A549 (cell line): ENCODE results near the gene MVK. TPM values are rescaled to one million over a fixed set of nuclear protein-coding genes. Genes with fewer than 3 reads are reported as not detected.

Source experiments
- ATAC-seq, 2 experiments: fragments of 200-7000 bp in 1 of 2; fragments of >200 bp in 1 of 2; cut with Nextera tagmentation in 1 of 2; cut with Tn5 transposase in 1 of 2; 3 replicates each; pipeline versions ENCODE4 v1.8.0 to v1.9.1; 2018 to 2020; ENCODE audit warnings: mild to moderate bottlenecking in 1 of 2, moderate library complexity in 1 of 2
- CTCF ChIA-PET: fragments of 300-600 bp; sonication (Branson Sonifier 250); formaldehyde crosslinking; extraction: SDS; loops from one replicate; lab custom pipeline; 2021; ENCODE audit warnings: antibody characterized with exemption, inconsistent platforms; lab: Yijun Ruan, JAX
- POLR2A ChIA-PET: fragments of 350-600 bp; formaldehyde crosslinking; extraction: SDS; loops from one replicate; lab custom pipeline; 2021; ENCODE audit warnings: antibody characterized with exemption, inconsistent platforms; lab: Yijun Ruan, JAX
- DNase-seq, 2 experiments: peaks; one replicate each; pipeline versions ENCODE4 v3.0.0 to v3.0.0-alpha.2; 2011 to 2016; ENCODE audit warnings: low read depth in 1 of 2, low spot score in 1 of 2
- FAIRE-seq: peaks from 2 replicates; lab custom pipeline; 2011; peaks lifted over from hg19 to GRCh38; lab: Jason Lieb, UNC
- H3K27ac ChIP-seq, 2 experiments: fragments of >200 bp; sonication (Bioruptor Twin); formaldehyde crosslinking; 3 replicates each; pipeline ENCODE4 v1.5.1; 2016 to 2017
- H3K4me1 ChIP-seq: fragments of >200 bp; sonication (Bioruptor Twin); formaldehyde crosslinking; 3 replicates; pipeline ENCODE4 v1.6.1; 2016
- H3K4me2 ChIP-seq: fragments of >200 bp; sonication (Bioruptor Twin); formaldehyde crosslinking; 3 replicates; pipeline ENCODE4 v1.6.1; 2016
- H3K4me3 ChIP-seq: fragments of >200 bp; sonication (Bioruptor Twin); formaldehyde crosslinking; 3 replicates; pipeline ENCODE4 v1.5.1; 2016
- H3K9me3 ChIP-seq: fragments of >200 bp; sonication (Bioruptor Twin); formaldehyde crosslinking; 3 replicates; pipeline ENCODE4 v1.6.1; 2016
- CEBPB ChIP-seq, 2 experiments: fragments of >200 bp in 1 of 2; sonication (Bioruptor Twin) in 1 of 2; formaldehyde crosslinking in 1 of 2; IDR thresholded peaks; 2 replicates each; pipeline ENCODE4 v1.6.1; 2012 to 2016
- CHD4 ChIP-seq: fragments of 200-600 bp; sonication (generic); IDR thresholded peaks from 2 replicates; pipeline ENCODE4 v1.6.1; 2016; ENCODE audit warnings: antibody characterized with exemption, mild to moderate bottlenecking, borderline replicate concordance
- CTCF ChIP-seq: fragments of >200 bp; sonication (Bioruptor Twin); formaldehyde crosslinking; IDR thresholded peaks from 3 replicates; pipeline ENCODE4 v1.5.1; 2016
- EHMT2 ChIP-seq: fragments of 200-600 bp; sonication (generic); IDR thresholded peaks from 2 replicates; pipeline ENCODE4 v1.6.1; 2016; ENCODE audit warnings: antibody characterized with exemption, low read depth, mild to moderate bottlenecking, moderate library complexity
- ESRRA ChIP-seq: fragments of 150-350 bp; IDR thresholded peaks from 2 replicates; pipeline ENCODE4 v1.6.1; 2014; ENCODE audit warnings: mild to moderate bottlenecking, low read length, borderline replicate concordance
- FOXS1 ChIP-seq: fragments of 250-450 bp; sonication (Bioruptor Pico); IDR thresholded peaks from 2 replicates; pipeline ENCODE4 v1.5.0; 2020; ENCODE audit warnings: mild to moderate bottlenecking, moderate library complexity
- HDAC2 ChIP-seq: fragments of 200-600 bp; sonication (generic); IDR thresholded peaks from 2 replicates; pipeline ENCODE4 v1.6.1; 2016
- HEYL ChIP-seq: fragments of 250-450 bp; sonication (Bioruptor Pico); IDR thresholded peaks from 2 replicates; pipeline ENCODE4 v1.8.0; 2021; ENCODE audit warnings: mild to moderate bottlenecking, moderate library complexity
- HMGXB4 ChIP-seq: fragments of 250-450 bp; sonication (Bioruptor Pico); IDR thresholded peaks from 2 replicates; pipeline ENCODE4 v1.5.0; 2021; ENCODE audit warnings: mild to moderate bottlenecking, moderate library complexity, borderline replicate concordance
- HOXA7 ChIP-seq: fragments of 250-450 bp; sonication (Bioruptor Pico); IDR thresholded peaks from 2 replicates; pipeline ENCODE4 v1.5.0; 2020; ENCODE audit warnings: mild to moderate bottlenecking, moderate library complexity
- HOXB5 ChIP-seq: fragments of 250-450 bp; sonication (Bioruptor Pico); IDR thresholded peaks from 2 replicates; pipeline ENCODE4 v1.5.0; 2020; ENCODE audit warnings: mild to moderate bottlenecking, moderate library complexity
- KDM1A ChIP-seq: fragments of 200-600 bp; sonication (generic); IDR thresholded peaks from 2 replicates; pipeline ENCODE4 v1.6.1; 2016; ENCODE audit warnings: low read depth, mild to moderate bottlenecking
- POLR2AphosphoS2 ChIP-seq: conservative IDR thresholded peaks from 2 replicates; pipeline ENCODE4 v1.6.1; 2012; ENCODE audit warnings: low read length, improper control_type of control experiment, inconsistent platforms
- RAD21 ChIP-seq, 2 experiments: fragments of >200 bp in 1 of 2; sonication (Bioruptor Twin) in 1 of 2; formaldehyde crosslinking in 1 of 2; IDR thresholded peaks in 1 of 2; conservative IDR thresholded peaks in 1 of 2; 2 replicates in 1 of 2; 3 replicates in 1 of 2; pipeline ENCODE4 v1.6.1; 2012 to 2018; ENCODE audit warnings: inconsistent platforms in 1 of 2
- SREBF2 ChIP-seq: fragments of 450-650 bp; IDR thresholded peaks from 2 replicates; pipeline ENCODE4 v1.6.1; 2014; ENCODE audit warnings: mild to moderate bottlenecking, moderate library complexity
- TFCP2L1 ChIP-seq: fragments of 250-450 bp; sonication (Bioruptor Pico); IDR thresholded peaks from 2 replicates; pipeline ENCODE4 v1.5.0; 2021; ENCODE audit warnings: mild to moderate bottlenecking
- USF2 ChIP-seq: fragments of 450-650 bp; IDR thresholded peaks from 2 replicates; pipeline ENCODE4 v1.6.1; 2014; ENCODE audit warnings: antibody characterized with exemption
- ZNF302 ChIP-seq: fragments of 250-450 bp; sonication (Bioruptor Pico); IDR thresholded peaks from 2 replicates; pipeline ENCODE4 v1.9.0; 2021; ENCODE audit warnings: inconsistent platforms, mild to moderate bottlenecking, moderate library complexity
- ZSCAN20 ChIP-seq: fragments of 250-450 bp; sonication (Bioruptor Pico); IDR thresholded peaks from 2 replicates; pipeline ENCODE4 v1.8.0; 2022; ENCODE audit warnings: mild to moderate bottlenecking, moderate library complexity
- WGBS: methylation state at CpG from one replicate; pipeline ENCODE4 v1.1.6; 2017; ENCODE audit errors: missing lambda C conversion rate; 5-methylcytosine and 5-hydroxymethylcytosine counted together
- polyA plus RNA-seq, 4 experiments: library from polyadenylated mRNA; depleted of rRNA in 3 of 4; stranded (reverse); fragments of >200 nt; fragmentation: RNase III in 1 of 4; extraction: RNeasy Plus Mini Kit Qiagen cat#74134 plus additional on column Dnase treatment in 1 of 4; gene quantifications; 2 replicates in 3 of 4; 3 replicates in 1 of 4; pipeline ENCODE4 v1.2.3, GENCODE V29; 2011 to 2017
- TF ChIP-seq, protein P1 (sequence below): IDR thresholded peaks from 2 replicates; pipeline ENCODE4 v1.6.1; 2012; ENCODE audit warnings: low read depth, borderline replicate concordance

MVK gene
- polyA plus RNA-seq, 2 of the 4 experiments (the other 2 are of a cell fraction) = 5.9 to 14.8 TPM

DNA sequence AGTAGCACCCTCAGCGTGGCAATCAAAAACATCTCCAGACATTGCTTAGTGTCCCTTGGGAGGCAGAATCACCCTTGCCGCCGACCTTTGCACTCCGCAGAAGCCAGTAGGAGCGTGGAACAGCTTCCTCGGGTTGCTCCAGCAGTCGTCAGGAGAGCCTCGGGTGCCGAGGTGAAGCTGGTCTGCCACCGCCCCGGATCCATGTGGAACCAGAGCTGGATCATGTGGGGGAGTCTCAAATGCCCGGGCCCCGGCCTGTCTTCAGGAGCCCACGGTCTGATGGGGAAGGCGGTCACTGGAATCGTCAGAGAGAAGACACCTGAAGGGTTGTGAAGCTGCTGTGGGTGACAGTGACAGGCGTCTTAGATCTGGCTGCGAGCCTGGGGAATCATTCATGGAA is 14.3 kb downstream of the MVK start:
- no peak for FAIRE-seq

DNA sequence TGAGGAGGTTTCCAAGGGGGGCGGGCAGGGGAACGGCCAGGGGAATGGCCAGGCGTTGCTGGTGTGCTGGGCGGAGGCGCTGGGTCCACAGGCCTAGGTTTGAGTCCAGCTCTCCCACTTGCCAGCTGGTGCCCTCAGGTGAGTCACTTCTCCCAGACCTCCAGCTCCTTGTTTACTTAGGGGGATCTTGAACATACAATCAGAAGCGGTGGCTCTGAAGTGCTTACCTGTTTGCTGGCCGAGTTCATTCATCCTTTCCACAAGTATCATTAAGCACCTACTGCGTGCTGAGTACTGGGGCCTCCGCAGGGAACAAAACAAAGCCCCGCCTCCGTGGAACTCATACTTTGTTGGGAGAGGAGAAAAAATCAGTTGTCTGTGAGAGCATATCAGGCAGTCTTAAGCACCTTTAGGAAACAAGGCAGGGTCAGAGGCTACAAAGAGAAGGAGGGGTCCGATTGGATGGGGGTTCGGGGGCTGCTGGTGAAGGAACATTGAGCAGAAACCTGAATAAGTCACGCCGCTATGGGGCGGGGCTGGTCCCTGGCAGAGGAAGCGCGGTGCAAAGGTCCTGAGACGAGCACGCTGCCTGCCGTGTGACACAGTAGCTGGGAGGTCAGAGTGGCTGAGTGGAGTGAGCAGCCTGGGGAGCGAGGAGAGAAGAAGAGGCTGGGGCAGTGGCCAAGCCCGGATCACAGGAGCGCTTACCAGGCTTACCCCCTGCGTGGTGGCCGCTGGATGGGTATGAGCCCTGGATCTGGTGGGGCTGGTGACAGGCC is 15.1 kb downstream of the MVK start:
- ATAC-seq = no peak
- CTCF ChIA-PET = interaction anchor here (0.6 to 10.5 kb wide), 4 partner anchors 8 to 187 kb away, joined by 3 to 123 read pairs (median 4); no protein-coding TSS in a partner anchor
- TF ChIP-seq POLR2AphosphoS2 = no peak
- no peak for TF ChIP-seq RAD21 (conservative IDR thresholded peaks at IDR 0.05 in 1 of 2, IDR thresholded peaks at IDR 0.05 in 1 of 2)
- TF ChIP-seq TFCP2L1 = no peak
- WGBS = 89% methylated on average over 26 of the region's 26 CpGs
- no peak overlapping the region for H3K4me2 ChIP-seq
- H3K4me1 ChIP-seq = peaks cover 9% of the 10 kb centered on the region; the same call in 2 of the 3 replicates
- no peak for FAIRE-seq
- no peak overlapping the region for H3K27ac ChIP-seq
- H3K9me3 ChIP-seq = no peaks in the 10 kb centered on the region
- POLR2A ChIA-PET = interaction anchor here (1.3 kb wide), 1 partner anchor 15 kb away, joined by 3 read pairs; the partner anchor contains the start of genes MMAB and MVK
- no peak overlapping the region for H3K4me3 ChIP-seq
- DNase-seq = no peak

More for the DNA sequence above, 14.3 kb downstream of the MVK start:
- Histone ChIP-seq H3K4me3 (no peak overlapping the region), H3K9me3 (no peaks in the 10 kb centered on the region), H3K4me1 (peaks cover 9% of the 10 kb centered on the region; the same call in 2 of the 3 replicates), H3K4me2 (no peak overlapping the region), H3K27ac (no peak overlapping the region)
- TF ChIP-seq, protein P1, sequence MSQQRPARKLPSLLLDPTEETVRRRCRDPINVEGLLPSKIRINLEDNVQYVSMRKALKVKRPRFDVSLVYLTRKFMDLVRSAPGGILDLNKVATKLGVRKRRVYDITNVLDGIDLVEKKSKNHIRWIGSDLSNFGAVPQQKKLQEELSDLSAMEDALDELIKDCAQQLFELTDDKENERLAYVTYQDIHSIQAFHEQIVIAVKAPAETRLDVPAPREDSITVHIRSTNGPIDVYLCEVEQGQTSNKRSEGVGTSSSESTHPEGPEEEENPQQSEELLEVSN = no peak
- TF ChIP-seq HOXA7 (CRISPR knock-in tag) (no peak), POLR2AphosphoS2 (no peak), CHD4 (no peak), USF2 (no peak), ZNF302 (no peak), FOXS1 (no peak), CEBPB (IDR thresholded peaks at IDR 0.05) (no peak)
- ATAC-seq (no peak), DNase-seq (no peak)
- ChIA-PET POLR2A (no interaction called here), CTCF (interaction anchor here (0.6 to 10.5 kb wide), 4 partner anchors 8 to 187 kb away, joined by 3 to 123 read pairs (median 4); no protein-coding TSS in a partner anchor)
- 95% methylated on average over 18 of the region's 18 CpGs for WGBS

DNA sequence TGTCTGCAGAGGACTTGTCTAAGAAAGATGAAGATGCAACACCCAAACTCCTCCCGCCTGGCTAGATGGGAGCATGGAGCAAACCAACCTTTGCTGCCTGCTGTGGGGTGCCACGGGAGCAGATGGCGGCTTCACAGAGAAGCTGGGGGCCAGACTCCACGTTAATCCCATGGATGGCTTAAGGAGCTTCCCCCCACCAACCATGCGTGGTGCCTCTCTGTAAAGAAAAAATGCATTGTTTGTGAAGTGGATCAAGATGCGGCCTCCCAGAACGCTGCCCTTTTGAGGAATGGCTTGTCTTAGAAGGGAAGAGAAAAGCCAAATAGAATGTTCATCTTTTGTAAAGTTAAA is 15.6 kb downstream of the MVK start:
- CTCF ChIA-PET = interaction anchor here (0.6 to 10.5 kb wide), 3 partner anchors 7 to 185 kb away, joined by 3 to 123 read pairs (median 55); no protein-coding TSS in a partner anchor
- H3K27ac ChIP-seq = no peak overlapping the region
- TF ChIP-seq HDAC2 = no peak
- no peak for TF ChIP-seq USF2
- no peak for TF ChIP-seq HEYL (CRISPR knock-in tag)
- TF ChIP-seq ZNF302 = no peak
- TF ChIP-seq SREBF2 = no peak
- no peak for TF ChIP-seq ZSCAN20 (CRISPR knock-in tag)
- TF ChIP-seq KDM1A = no peak
- TF ChIP-seq RAD21 (conservative IDR thresholded peaks at IDR 0.05 in 1 of 2, IDR thresholded peaks at IDR 0.05 in 1 of 2) = no peak
- no peak for TF ChIP-seq EHMT2
- TF ChIP-seq HOXB5 (CRISPR knock-in tag) = no peak
- TF ChIP-seq HMGXB4 (CRISPR knock-in tag) = no peak
- no peak for TF ChIP-seq CTCF
- no peak for TF ChIP-seq ESRRA
- TF ChIP-seq, all 56 proteins: peak for 0
- H3K4me1 ChIP-seq = peaks cover 9% of the 10 kb centered on the region; the same call in 2 of the 3 replicates
- no peak for FAIRE-seq
- POLR2A ChIA-PET = interaction anchor here (1.3 kb wide), 1 partner anchor 16 kb away, joined by 3 read pairs; the partner anchor contains the start of genes MMAB and MVK
- 91% methylated on average over 7 of the region's 7 CpGs for WGBS
- DNase-seq = no peak
- H3K4me2 ChIP-seq = no peak overlapping the region
- ATAC-seq = no peak
- H3K4me3 ChIP-seq = no peak overlapping the region
- no peaks in the 10 kb centered on the region for H3K9me3 ChIP-seq
